HG03097 (cell line): ENCODE results near the gene CELF4.

ENCODE experiments used
- ATAC-seq: cut with Tn5 transposase; IDR thresholded peaks from one replicate; pipeline ENCODE4 v1.9.1; 2021; ENCODE audit not compliant: unreplicated experiment, low FRiP score

The CELF4 gene

DNA sequence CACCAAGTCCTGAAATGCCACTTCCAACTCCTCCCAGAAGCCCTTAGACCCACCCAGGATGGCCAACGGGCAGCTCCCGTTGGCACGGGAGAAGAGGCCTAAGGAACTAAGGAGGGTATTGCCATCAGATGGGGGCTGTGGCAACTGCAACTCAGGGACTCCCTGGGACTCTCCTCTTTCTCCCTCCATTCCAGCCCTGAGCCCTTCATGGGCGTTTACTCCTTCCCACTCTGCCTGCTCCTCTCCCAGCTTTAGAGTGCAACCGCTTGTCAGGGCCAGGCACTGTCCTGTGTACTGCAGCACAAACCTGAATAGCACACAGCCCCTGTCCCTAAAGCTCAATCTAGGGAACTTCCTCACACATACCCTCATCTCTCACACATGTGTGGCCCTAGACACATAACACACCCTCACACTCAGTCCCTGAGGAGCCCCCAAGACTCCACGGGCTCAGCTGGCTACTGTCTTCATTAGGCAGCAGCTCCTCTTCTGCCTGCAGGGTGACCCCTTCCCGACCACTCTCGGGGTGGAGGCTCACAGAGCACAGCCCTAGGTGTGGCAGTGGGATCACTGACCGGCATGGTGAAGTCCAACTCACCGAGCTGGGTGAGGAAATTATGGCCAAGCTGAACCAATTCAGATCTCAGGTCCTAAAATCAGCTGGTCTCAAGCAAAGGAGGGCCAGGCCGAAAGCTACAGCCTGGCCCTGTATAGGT is 316.3 kb downstream of the CELF4 start:
- no peak for ATAC-seq

- ATAC-seq = no peak
Measured at GRCh38 chr18:37248281-37248680, 317.3 kb downstream of the CELF4 start.

GRCh38 chr18:37247497-37248161 is 318.0 kb downstream of the CELF4 start:
- ATAC-seq = no peak

DNA sequence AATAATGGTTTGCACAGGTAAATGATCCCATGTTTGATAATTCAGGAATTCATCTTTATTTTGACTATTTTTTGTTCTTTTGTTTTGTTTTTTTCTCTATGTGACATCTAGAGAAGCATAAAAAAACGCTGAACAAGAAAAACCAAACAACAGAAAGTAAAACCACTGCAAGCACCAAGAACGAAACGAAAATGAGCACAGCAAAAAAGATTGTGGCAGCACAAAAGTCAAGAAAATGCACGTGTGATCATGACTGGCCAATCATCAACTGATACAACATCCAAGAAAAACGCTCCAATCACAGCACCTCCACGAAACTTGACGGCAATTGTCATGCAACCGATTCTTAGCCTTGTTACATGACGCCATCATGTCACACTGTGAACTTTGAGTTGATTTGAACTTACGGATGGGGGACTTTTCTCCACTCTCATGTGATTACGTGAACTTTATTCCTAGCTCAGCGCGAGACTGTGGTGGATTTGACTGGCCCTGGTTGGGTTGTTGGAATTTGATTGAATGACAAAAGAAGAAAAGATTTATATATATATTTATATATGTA is 318.7 kb downstream of the CELF4 start:
- no peak for ATAC-seq

- ATAC-seq = no peak
Measured at GRCh38 chr18:37244618-37245017, 321.0 kb downstream of the CELF4 start.

GRCh38 chr18:37243741-37244140 is 321.9 kb downstream of the CELF4 start:
- ATAC-seq = no peak

GRCh38 chr18:37242826-37243560 is 322.6 kb downstream of the CELF4 start:
- no peak for ATAC-seq

DNA sequence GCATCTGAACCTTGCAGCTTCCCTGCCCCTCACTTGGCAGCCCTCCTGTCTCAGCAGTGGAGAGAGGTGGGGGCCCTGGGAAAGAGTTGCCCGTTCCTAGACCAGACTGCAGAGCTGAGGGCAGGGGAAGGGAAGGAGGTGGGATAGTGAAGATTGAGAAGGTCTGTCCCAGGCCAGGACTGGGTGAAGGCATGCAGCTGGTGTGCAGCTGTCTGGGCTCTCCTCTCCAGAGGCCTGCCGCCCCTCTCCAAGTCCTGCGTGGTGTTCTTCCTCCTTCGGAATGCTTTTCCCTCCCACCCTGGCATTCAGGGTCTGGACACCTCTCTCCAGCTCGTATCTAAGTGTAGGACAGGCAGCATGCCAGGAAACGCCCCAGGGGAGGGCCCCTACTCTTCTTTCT is 323.5 kb downstream of the CELF4 start:
- ATAC-seq = no peak

DNA sequence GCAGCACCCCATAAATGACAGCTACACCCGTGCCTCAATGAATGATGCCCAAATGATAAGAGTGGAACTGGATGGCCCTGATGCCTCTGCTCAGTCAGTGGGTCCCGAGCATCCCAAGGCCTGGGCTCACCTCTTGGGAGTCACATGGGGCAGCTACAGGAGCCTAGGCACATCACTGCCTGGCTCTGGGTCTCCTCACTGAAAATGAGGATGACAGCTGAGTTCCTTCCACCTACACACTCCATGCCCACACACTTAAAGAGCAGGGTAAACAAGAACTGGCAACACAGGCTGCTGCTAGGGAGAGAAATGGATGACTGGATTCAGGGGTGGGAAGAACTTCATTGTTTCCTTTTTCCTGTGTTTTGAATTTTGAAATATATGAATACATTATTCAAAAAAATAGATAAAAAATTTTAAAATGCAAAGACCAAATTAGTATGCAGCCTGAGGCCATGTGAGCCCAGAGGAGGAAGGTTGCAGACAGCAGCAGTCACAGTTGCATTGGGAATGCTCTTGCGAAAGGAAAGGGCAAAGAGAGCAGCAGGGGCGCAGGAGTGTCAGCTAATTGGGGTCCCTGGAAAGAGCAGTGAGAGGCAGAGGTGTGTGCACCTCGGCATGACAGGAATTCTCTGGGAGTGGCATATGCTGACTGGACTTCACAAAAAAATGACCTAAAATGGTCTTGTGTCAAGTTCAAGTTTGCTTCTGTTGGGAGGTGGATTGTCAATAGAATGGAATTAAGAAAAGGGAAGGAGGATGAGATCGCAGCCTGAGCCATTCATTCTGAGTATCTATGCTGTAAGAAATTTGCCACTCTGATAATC is 327.1 kb downstream of the CELF4 start:
- no peak for ATAC-seq

- ATAC-seq = no peak
Measured at GRCh38 chr18:37235583-37235982, 330.0 kb downstream of the CELF4 start.

DNA sequence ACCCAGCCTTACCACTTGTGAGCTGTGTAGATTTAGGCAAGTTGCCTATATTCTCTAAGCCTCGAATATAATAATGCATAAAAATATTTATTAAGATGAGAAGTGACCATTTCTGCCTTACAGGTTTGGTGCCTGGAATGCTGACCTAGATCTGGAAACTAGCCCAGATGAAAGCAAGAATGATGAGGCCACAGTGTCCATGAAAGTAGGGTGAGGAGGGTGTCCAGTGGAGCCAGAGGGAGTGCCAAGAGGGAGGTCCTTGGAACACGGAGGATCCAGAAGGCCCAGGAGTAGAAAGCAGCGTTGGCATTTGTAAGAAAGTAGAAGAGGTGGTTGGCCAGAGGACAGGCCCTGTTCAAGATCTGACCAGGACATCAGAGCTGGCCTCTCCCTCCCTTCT is 334.3 kb downstream of the CELF4 start:
- ATAC-seq = no peak

- no peak for ATAC-seq
Measured at GRCh38 chr18:37230768-37231167, 334.8 kb downstream of the CELF4 start.

GRCh38 chr18:37225279-37225678 is 340.3 kb downstream of the CELF4 start:
- no peak for ATAC-seq

DNA sequence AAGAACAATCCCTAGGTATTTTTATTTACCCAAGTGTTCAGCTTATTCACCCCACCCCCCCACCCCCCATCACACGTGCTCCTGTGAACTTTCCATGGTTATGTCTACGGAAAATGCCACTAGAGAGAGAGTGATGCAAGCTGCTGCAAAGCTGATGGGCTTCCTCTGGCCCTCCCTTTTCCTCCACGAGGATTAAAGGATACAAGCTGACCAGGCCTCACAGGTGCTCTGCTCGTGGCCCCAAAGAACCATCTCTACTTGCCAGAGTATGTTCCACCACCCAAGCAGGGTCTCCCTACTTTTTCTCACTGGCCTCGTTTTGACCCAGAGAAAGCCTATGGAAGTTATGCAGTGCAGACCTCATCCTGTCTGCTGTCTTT is 342.6 kb downstream of the CELF4 start:
- ATAC-seq = no peak

GRCh38 chr18:37222354-37222998 is 343.1 kb downstream of the CELF4 start:
- no peak for ATAC-seq

DNA sequence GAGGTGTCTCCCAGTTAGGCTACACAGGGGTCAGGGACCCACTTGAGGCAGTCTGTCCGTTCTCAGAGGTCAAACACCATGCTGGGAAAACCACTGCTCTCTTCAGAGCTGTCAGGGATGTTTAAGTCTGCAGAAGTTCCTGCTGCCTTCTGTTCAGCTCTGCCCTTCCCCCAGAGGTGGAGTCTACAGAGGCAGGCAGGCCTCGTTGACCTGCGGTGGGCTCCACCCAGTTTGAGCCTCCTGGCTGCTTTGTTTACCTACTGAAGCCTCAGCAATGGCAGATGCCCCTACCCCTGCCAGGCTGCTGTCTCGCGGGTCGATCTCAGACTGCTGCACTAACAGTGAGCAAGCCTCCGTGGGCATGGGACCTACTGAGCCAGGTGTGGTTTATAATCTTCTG is 346.3 kb downstream of the CELF4 start:
- no peak for ATAC-seq

DNA sequence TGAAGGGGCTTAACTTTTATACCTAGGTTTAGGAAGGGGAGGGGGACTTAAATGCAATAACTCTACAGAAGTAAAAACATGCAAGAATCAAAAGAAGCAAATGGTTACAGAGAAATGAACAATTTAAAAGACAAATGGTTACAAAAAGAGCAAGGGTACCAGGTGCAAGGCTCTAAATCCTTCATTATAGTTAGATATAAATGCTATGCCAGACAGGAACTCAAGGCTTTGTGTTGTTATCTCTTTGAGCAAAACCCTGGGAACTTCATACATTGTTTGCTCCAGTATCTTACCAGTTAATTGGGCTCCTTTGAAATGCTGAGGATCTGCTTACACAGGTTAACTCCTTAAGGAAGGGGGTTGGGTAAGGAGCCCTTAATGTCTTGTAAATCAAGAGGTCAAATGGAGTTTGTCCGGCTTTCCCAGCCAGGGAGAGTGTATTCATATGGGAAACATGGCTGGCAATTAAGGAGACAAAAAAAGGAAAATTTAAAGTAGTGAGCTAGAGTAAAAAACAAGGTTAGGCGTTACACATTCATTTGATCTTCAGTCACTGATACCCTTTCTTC is 347.5 kb downstream of the CELF4 start:
- ATAC-seq = no peak

- no peak for ATAC-seq
Measured at GRCh38 chr18:37210781-37211180, 354.8 kb downstream of the CELF4 start.

- ATAC-seq = no peak
Measured at GRCh38 chr18:37207343-37207742, 358.3 kb downstream of the CELF4 start.

GRCh38 chr18:37199741-37200140 is 365.9 kb downstream of the CELF4 start:
- ATAC-seq = no peak
